Keratinocyte (primary cell): ENCODE results near the gene NUDT1. TPM values are rescaled to one million over a fixed set of nuclear protein-coding genes. Genes with fewer than 3 reads are reported as not detected.

ENCODE experiments used
- DNase-seq: peaks from one replicate; pipeline ENCODE4 v3.0.0-alpha.2; 2011; ENCODE audit warnings: low read depth, missing footprints, low spot score
- FAIRE-seq: peaks from 2 replicates; lab custom pipeline; 2011; peaks lifted over from hg19 to GRCh38; lab: Jason Lieb, UNC
- H2AFZ ChIP-seq: 2 replicates; pipeline ENCODE4 v1.6.0; 2012; ENCODE audit warnings: low read length, control low read depth, inconsistent platforms; ENCODE audit not compliant: control insufficient read depth
- H3K27ac ChIP-seq: 2 replicates; pipeline ENCODE4 v1.5.1; 2011; ENCODE audit warnings: low read length; ENCODE audit not compliant: control insufficient read depth, insufficient read depth
- H3K27me3 ChIP-seq: 3 replicates; pipeline ENCODE4 v1.6.0; 2011; ENCODE audit warnings: low read length; ENCODE audit not compliant: control insufficient read depth, insufficient read depth; ENCODE audit errors: extremely low read depth
- H3K36me3 ChIP-seq, 2 experiments: 2 replicates in 1 of 2; 3 replicates in 1 of 2; pipeline ENCODE4 v1.5.1; 2011; ENCODE audit warnings: low read length in 2 of 2, mild to moderate bottlenecking in 1 of 2; ENCODE audit not compliant: control insufficient read depth in 2 of 2, insufficient read depth in 2 of 2; ENCODE audit errors: extremely low read depth in 1 of 2
- H3K4me1 ChIP-seq: 3 replicates; pipeline ENCODE4 v1.5.1; 2011; ENCODE audit warnings: low read length; ENCODE audit not compliant: control insufficient read depth, insufficient read depth; ENCODE audit errors: extremely low read depth
- H3K4me2 ChIP-seq: 3 replicates; pipeline ENCODE4 v1.6.0; 2011; ENCODE audit warnings: low read depth, low read length; ENCODE audit not compliant: control insufficient read depth, insufficient read depth; ENCODE audit errors: extremely low read depth
- H3K4me3 ChIP-seq, 3 experiments: fragments of 200-600 bp in 1 of 3; sonication (generic) in 1 of 3; 2 replicates in 2 of 3; 3 replicates in 1 of 3; pipeline ENCODE4 v1.5.1; 2011 to 2016; ENCODE audit warnings: low read length in 3 of 3, mild to moderate bottlenecking in 3 of 3, control low read depth in 2 of 3, inconsistent platforms in 1 of 3, low read depth in 1 of 3, mixed read lengths in 1 of 3, mixed run types in 1 of 3, moderate library complexity in 1 of 3; ENCODE audit not compliant: control insufficient read depth in 2 of 3, insufficient read depth in 2 of 3; ENCODE audit errors: extremely low read depth in 1 of 3
- H3K79me2 ChIP-seq: 2 replicates; pipeline ENCODE4 v1.6.0; 2012; ENCODE audit warnings: low read length; ENCODE audit not compliant: control insufficient read depth, insufficient read depth
- H3K9ac ChIP-seq: 3 replicates; pipeline ENCODE4 v1.6.0; 2011; ENCODE audit warnings: low read length; ENCODE audit not compliant: control insufficient read depth, insufficient read depth; ENCODE audit errors: extremely low read depth
- H3K9me1 ChIP-seq: 3 replicates; pipeline ENCODE4 v1.6.0; 2011; ENCODE audit warnings: low read length; ENCODE audit not compliant: control insufficient read depth, insufficient read depth; ENCODE audit errors: extremely low read depth
- H3K9me3 ChIP-seq: 2 replicates; pipeline ENCODE4 v1.5.1; 2012; ENCODE audit warnings: low read depth, low read length; ENCODE audit not compliant: control insufficient read depth
- H4K20me1 ChIP-seq: 3 replicates; pipeline ENCODE4 v1.6.0; 2011; ENCODE audit warnings: low read length; ENCODE audit not compliant: control insufficient read depth, insufficient read depth; ENCODE audit errors: extremely low read depth
- EZH2 ChIP-seq: IDR thresholded peaks from one replicate; pipeline ENCODE4 v1.6.1; 2012; ENCODE audit warnings: inconsistent platforms, mild to moderate bottlenecking, low read length, moderate library complexity
- dilution Hi-C: fragments of 300-500 bp; cut with MboI; formaldehyde crosslinking; loops from one replicate; pipeline ENCODE4 v1.7.0; 2020; ENCODE audit warnings: low sequenced_read_pairs; ENCODE audit not compliant: extremely low pct_ligation_motif_present
- polyA plus RNA-seq, 5 experiments: library from polyadenylated mRNA; depleted of rRNA in 3 of 5; stranded (reverse) in 3 of 5; stranded (forward) in 1 of 5; unstranded in 1 of 5; fragments of >200 nt; gene quantifications; 1 replicate in 1 of 5; 2 replicates in 3 of 5; 3 replicates in 1 of 5; pipeline versions ENCODE4 v1.2.1 to v1.2.3, GENCODE V29; 2011 to 2012; ENCODE audit warnings: missing spikeins in 2 of 5, low read depth in 1 of 5, low replicate concordance in 1 of 5
- TF ChIP-seq, protein P1 (sequence below), 3 experiments: IDR thresholded peaks in 1 of 3; conservative IDR thresholded peaks in 1 of 3; optimal IDR thresholded peaks in 1 of 3; 2 replicates in 2 of 3; 3 replicates in 1 of 3; pipeline versions ENCODE3 to v1.5.1; 2011; ENCODE audit warnings: low read length in 3 of 3, mild to moderate bottlenecking in 3 of 3, moderate library complexity in 2 of 3, control low read depth in 1 of 3, inconsistent platforms in 1 of 3; ENCODE audit not compliant: insufficient read depth in 2 of 3; ENCODE audit errors: extremely low read depth in 1 of 3

The NUDT1 gene
- polyA plus RNA-seq, 1 donor (not counting 4 experiments of a cell fraction or from before 2014, with no cell fraction given) = 21.9 TPM

DNA sequence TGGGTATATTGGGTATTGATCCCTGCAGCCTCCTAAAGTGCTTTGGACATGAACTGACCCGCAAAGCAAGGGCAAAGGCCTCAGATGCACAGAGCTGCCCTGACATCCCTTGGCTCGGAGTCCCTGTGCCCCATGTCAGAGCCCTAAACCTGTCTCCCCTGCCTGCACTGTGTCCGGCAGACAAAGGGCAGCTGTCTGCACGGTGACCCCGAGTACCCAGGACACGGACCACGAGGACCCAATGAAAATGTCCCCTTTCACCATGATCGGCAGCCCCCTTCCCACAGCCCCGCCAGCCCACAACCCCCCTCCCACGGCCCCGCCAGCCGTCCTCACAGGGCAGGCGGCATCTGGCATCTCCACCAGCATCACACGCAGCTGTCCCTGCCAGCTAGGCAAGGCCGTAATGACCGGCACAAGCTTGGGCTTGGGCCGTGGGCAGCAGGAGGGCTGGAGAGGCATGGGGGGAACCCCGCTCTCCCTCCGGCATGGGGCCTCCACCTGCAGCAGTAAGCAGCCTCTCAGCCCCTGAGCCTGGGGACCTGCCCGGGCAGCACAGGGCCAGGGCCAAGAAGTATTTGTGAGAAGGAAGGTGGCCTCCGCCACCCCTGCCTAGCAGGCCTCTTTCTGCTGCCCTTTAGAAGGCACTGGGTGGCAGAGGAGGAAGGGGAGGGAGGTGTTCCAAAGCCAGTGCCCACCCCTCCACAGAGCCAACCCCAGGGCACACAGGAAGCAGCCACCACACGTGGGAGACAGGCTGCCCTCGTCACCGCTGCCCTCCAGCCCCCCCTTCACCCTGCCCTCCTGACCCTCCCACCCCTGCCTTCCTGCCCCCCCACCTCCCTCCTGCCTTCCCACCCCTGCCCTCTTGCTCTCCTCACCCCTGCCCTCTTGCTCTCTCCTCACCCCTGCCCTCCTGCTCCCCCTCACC is 10.1 kb downstream of the NUDT1 start:
- no peak for DNase-seq
- no peak for FAIRE-seq
- H4K20me1 ChIP-seq = no peaks in the 10 kb centered on the region
- no peaks in the 10 kb centered on the region for H3K27me3 ChIP-seq
- dilution Hi-C loops = no loop called here
- no peaks in the 10 kb centered on the region for H3K9me3 ChIP-seq
- TF ChIP-seq, protein P1, sequence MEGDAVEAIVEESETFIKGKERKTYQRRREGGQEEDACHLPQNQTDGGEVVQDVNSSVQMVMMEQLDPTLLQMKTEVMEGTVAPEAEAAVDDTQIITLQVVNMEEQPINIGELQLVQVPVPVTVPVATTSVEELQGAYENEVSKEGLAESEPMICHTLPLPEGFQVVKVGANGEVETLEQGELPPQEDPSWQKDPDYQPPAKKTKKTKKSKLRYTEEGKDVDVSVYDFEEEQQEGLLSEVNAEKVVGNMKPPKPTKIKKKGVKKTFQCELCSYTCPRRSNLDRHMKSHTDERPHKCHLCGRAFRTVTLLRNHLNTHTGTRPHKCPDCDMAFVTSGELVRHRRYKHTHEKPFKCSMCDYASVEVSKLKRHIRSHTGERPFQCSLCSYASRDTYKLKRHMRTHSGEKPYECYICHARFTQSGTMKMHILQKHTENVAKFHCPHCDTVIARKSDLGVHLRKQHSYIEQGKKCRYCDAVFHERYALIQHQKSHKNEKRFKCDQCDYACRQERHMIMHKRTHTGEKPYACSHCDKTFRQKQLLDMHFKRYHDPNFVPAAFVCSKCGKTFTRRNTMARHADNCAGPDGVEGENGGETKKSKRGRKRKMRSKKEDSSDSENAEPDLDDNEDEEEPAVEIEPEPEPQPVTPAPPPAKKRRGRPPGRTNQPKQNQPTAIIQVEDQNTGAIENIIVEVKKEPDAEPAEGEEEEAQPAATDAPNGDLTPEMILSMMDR (optimal IDR thresholded peaks at IDR 0.05 in 1 of 3, IDR thresholded peaks at IDR 0.05 in 1 of 3, conservative IDR thresholded peaks at IDR 0.05 in 1 of 3; ENCODE audit: extremely low read depth in 1 of 3, insufficient read depth in 2 of 3, low read length in 3 of 3) = no peak
- TF ChIP-seq EZH2 = no peak
- H2AFZ ChIP-seq = no peak overlapping the region
- H3K9me1 ChIP-seq = no peaks in the 10 kb centered on the region
- no peak overlapping the region for H3K4me2 ChIP-seq
- no peak overlapping the region for H3K4me3 ChIP-seq
- no peaks in the 10 kb centered on the region for H3K79me2 ChIP-seq
- peaks cover 11% of the 10 kb centered on the region for H3K4me1 ChIP-seq
- no peak overlapping the region for H3K9ac ChIP-seq
- no peak overlapping the region for H3K27ac ChIP-seq
- H3K36me3 ChIP-seq = peaks cover 0 to 5% of the 10 kb centered on the region in 2 experiments

DNA sequence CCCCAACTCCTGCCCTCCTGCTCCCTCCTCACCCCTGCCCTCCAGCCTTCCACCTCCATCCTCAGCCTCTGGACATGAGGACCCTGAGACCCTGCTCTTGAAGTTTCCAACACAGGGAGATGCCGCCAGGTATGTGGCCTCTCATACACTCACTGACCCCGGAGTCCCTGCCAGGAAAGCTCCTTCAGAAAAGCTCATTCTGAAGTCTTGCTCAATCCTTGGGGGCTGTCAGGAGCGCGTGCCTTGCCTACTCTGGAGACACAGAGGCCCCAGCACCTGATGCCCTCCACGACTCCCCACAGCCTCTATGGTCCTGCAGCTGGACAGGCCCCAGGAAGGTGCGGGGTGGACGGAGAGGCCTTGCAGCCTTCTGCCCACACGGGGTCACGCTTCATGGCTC is 11.0 kb downstream of the NUDT1 start:
- Histone ChIP-seq H3K4me2 (no peak overlapping the region), H4K20me1 (no peaks in the 10 kb centered on the region), H3K27me3 (no peaks in the 10 kb centered on the region), H3K27ac (no peak overlapping the region), H3K4me3 (no peak overlapping the region), H3K9me1 (no peaks in the 10 kb centered on the region), H3K36me3 (peaks cover 0 to 6% of the 10 kb centered on the region in 2 experiments), H3K4me1 (peaks cover 11% of the 10 kb centered on the region), H2AFZ (no peak overlapping the region), H3K79me2 (no peaks in the 10 kb centered on the region), H3K9ac (no peak overlapping the region), H3K9me3 (no peaks in the 10 kb centered on the region)
- dilution Hi-C loops = no loop called here
- DNase-seq (no peak), FAIRE-seq (no peak)
- TF ChIP-seq EZH2 = no peak
- TF ChIP-seq, protein P1 (optimal IDR thresholded peaks at IDR 0.05 in 1 of 3, IDR thresholded peaks at IDR 0.05 in 1 of 3, conservative IDR thresholded peaks at IDR 0.05 in 1 of 3; ENCODE audit: extremely low read depth in 1 of 3, insufficient read depth in 2 of 3, low read length in 3 of 3) = no peak
